Measurements from ENCODE around the gene COL5A1.

GRCh38 chr9:134892221-134892620 lies 250.6 kb downstream of the COL5A1 start:
- TF ChIP-seq CTCF (IDR thresholded peaks at IDR 0.05) (no peak), POLR2A (IDR thresholded peaks at IDR 0.05) (no peak)

All from tibial nerve (tissue), 3 donors.